IMR-90 (cell line): ENCODE data around the gene CFAP70.
"Not testable (repeated sequence)": the region's sequence is repeated elsewhere in the genome, so short reads cannot be mapped to it uniquely, and the experiment has no call there.

Experiments
- MAZ ChIP-seq: IDR thresholded peaks from 2 replicates; pipeline ENCODE4 v1.6.1; 2012; ENCODE audit warnings: low read depth, mild to moderate bottlenecking, low read length, improper control_type of control experiment, moderate library complexity, borderline replicate concordance
- POLR2A ChIP-seq: IDR thresholded peaks from 2 replicates; pipeline ENCODE4 v1.6.1; 2012; ENCODE audit warnings: mild to moderate bottlenecking, low read depth, low read length
- RAD21 ChIP-seq: IDR thresholded peaks from 2 replicates; pipeline ENCODE4 v1.6.1; 2012; ENCODE audit warnings: low read length, improper control_type of control experiment
- RCOR1 ChIP-seq: IDR thresholded peaks from 2 replicates; pipeline ENCODE4 v1.6.1; 2012; ENCODE audit warnings: mild to moderate bottlenecking, low read length, improper control_type of control experiment; ENCODE audit not compliant: insufficient replicate concordance
- SMC3 ChIP-seq: fragments of 150-350 bp; IDR thresholded peaks from 2 replicates; pipeline ENCODE4 v1.6.1; 2016; ENCODE audit warnings: low read depth, mild to moderate bottlenecking, antibody characterized with exemption, low read length, moderate library complexity
- USF2 ChIP-seq: fragments of 150-350 bp; IDR thresholded peaks from 2 replicates; pipeline ENCODE4 v1.6.1; 2017; ENCODE audit warnings: mild to moderate bottlenecking, antibody characterized with exemption, low read length, low read depth
- TF ChIP-seq, protein P1 (sequence below): conservative IDR thresholded peaks from 2 replicates; pipeline ENCODE4 v1.5.1; 2012; ENCODE audit warnings: mild to moderate bottlenecking, low read depth, low read length, improper control_type of control experiment
- TF ChIP-seq, protein P2 (sequence below): fragments of 150-350 bp; IDR thresholded peaks from 2 replicates; pipeline ENCODE4 v1.6.1; 2016; ENCODE audit warnings: low read depth, mild to moderate bottlenecking, low read length, moderate library complexity, borderline replicate concordance

- TF ChIP-seq, protein P1, sequence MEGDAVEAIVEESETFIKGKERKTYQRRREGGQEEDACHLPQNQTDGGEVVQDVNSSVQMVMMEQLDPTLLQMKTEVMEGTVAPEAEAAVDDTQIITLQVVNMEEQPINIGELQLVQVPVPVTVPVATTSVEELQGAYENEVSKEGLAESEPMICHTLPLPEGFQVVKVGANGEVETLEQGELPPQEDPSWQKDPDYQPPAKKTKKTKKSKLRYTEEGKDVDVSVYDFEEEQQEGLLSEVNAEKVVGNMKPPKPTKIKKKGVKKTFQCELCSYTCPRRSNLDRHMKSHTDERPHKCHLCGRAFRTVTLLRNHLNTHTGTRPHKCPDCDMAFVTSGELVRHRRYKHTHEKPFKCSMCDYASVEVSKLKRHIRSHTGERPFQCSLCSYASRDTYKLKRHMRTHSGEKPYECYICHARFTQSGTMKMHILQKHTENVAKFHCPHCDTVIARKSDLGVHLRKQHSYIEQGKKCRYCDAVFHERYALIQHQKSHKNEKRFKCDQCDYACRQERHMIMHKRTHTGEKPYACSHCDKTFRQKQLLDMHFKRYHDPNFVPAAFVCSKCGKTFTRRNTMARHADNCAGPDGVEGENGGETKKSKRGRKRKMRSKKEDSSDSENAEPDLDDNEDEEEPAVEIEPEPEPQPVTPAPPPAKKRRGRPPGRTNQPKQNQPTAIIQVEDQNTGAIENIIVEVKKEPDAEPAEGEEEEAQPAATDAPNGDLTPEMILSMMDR: not testable (repeated sequence)
- TF ChIP-seq POLR2A, RCOR1, USF2, RAD21, SMC3, MAZ: not testable (repeated sequence)
- TF ChIP-seq, protein P2, sequence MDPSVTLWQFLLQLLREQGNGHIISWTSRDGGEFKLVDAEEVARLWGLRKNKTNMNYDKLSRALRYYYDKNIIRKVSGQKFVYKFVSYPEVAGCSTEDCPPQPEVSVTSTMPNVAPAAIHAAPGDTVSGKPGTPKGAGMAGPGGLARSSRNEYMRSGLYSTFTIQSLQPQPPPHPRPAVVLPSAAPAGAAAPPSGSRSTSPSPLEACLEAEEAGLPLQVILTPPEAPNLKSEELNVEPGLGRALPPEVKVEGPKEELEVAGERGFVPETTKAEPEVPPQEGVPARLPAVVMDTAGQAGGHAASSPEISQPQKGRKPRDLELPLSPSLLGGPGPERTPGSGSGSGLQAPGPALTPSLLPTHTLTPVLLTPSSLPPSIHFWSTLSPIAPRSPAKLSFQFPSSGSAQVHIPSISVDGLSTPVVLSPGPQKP: not testable (repeated sequence)
Measured at GRCh38 chr10:73325290-73325689, 33.4 kb downstream of the CFAP70 start.
